ENCODE data around the gene IFRD2.
"Not testable (repeated sequence)": the region's sequence is repeated elsewhere in the genome, so short reads cannot be mapped to it uniquely, and the experiment has no call there.

The IFRD2 gene

GRCh38 chr3:50279255-50280016 is 12.8 kb downstream of the IFRD2 start:
- no peak for DNase-seq

GRCh38 chr3:50278880-50279224 is 13.4 kb downstream of the IFRD2 start, which contains the start of gene LSMEM2:
TSS of gene LSMEM2 (plus strand) at chr3:50279087. CDS start at chr3:50279114, 27 bp downstream.
- DNase-seq, result no peak

DNA sequence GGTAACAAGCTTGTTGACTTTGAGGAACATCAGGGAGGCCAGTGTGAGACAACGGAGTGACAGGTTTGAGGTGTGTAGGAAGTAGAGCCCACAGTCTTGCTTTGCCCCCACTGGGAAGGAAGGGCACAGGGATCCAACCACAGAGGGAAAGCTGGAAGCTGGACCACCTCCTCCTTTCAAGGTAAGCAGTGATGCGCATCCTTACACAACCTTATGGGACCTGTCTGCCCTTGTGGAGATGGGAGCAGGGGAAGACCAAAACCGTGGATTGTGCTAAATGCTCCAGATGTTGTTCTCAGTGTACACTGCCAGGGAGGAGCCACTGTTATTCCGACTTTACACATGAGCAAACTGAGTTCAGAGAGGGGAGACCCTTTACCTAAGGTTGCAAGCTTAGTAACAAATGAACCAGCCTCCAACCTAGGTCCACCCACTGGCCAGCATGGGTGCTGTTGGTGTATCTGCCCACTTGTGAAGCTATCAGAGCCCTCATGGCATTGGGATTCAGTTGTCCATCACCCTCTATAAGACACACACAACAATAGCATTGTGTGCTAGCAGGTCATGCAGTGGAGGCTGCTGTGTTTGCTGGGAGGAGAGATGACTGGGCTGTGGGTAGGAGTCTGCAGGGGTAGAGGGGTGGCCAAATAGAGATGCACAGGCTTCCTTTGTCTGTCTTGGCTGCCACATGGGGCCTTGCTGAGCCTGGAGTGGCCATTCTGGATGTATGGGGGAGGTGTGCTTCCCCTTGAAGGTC is 13.9 kb downstream of the IFRD2 start:
- DNase-seq, result no peak

- no peak for DNase-seq
Measured at GRCh38 chr3:50276762-50277101, 15.5 kb downstream of the IFRD2 start.

- no peak for DNase-seq
Measured at GRCh38 chr3:50275996-50276761, 16.1 kb downstream of the IFRD2 start.

DNA sequence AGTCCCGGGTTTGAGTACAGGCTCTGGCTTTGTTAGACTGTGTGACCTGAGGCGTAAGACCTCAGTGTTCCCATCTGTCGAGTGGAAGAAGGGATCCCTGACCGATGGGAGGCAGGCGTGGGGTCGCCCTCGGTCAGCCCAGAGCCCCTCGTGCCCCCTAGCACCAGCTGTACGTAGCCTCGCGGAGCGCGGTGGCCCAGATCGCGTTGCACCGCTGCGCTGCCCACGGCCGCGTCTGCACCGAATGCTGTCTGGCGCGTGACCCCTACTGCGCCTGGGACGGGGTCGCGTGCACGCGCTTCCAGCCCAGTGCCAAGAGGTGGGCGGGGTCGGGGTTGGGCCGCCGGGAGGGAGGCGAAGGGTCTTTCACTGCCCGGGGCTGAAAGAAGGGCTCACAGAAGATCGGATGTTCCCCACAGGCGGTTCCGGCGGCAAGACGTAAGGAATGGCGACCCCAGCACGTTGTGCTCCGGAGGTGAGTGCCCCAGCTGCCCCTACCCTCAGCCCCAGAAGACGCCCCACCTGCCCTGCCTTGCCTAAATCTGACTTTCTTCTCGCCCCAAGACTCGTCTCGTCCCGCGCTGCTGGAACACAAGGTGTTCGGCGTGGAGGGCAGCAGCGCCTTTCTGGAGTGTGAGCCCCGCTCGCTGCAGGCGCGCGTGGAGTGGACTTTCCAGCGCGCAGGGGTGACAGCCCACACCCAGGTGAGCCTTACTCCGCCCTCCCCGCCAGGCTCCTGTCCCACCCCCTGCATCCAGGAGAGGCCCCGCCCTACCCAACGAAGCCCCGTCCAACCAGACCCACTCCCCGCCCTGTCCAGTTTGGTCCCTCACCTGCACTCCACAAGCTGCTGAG is 16.9 kb downstream of the IFRD2 start:
- no peak for DNase-seq

- DNase-seq, result no peak
Measured at GRCh38 chr3:50274371-50275104, 17.7 kb downstream of the IFRD2 start.

DNA sequence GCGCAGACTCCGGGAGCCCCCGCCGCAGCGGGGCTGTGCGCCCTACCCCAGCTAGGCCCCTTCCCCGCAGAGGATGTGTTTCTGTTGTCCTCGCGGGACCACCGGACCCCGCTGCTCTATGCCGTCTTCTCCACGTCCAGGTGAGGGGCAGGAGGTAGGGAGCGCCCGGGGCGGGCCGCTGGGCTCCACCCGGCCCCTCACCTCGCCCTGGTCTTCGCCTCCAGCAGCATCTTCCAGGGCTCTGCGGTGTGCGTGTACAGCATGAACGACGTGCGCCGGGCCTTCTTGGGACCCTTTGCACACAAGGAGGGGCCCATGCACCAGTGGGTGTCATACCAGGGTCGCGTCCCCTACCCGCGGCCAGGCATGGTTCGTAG is 18.6 kb downstream of the IFRD2 start:
- no peak for DNase-seq

GRCh38 chr3:50272911-50273688 is 19.1 kb downstream of the IFRD2 start:
- no peak for DNase-seq

DNA sequence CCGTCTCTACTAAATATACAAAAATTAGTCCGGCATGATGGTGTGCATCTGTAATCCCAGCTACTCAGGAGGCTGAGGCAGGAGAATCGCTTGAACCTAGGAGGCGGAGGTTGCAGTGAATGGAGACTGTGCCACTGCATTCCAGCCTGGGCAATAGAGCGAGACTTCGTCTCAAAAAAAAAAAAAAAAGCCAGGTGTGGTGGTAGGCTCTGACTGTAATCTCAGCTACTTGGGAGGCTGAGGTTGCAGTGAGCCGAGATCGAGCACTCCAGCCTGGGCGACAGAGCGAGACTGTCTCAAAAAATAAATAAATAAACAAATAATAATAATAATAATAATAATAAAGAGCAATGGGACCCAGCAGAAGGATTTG is 19.7 kb downstream of the IFRD2 start:
- DNase-seq, result not testable (repeated sequence)

- no peak for DNase-seq
Measured at GRCh38 chr3:50271314-50271936, 20.8 kb downstream of the IFRD2 start.

DNA sequence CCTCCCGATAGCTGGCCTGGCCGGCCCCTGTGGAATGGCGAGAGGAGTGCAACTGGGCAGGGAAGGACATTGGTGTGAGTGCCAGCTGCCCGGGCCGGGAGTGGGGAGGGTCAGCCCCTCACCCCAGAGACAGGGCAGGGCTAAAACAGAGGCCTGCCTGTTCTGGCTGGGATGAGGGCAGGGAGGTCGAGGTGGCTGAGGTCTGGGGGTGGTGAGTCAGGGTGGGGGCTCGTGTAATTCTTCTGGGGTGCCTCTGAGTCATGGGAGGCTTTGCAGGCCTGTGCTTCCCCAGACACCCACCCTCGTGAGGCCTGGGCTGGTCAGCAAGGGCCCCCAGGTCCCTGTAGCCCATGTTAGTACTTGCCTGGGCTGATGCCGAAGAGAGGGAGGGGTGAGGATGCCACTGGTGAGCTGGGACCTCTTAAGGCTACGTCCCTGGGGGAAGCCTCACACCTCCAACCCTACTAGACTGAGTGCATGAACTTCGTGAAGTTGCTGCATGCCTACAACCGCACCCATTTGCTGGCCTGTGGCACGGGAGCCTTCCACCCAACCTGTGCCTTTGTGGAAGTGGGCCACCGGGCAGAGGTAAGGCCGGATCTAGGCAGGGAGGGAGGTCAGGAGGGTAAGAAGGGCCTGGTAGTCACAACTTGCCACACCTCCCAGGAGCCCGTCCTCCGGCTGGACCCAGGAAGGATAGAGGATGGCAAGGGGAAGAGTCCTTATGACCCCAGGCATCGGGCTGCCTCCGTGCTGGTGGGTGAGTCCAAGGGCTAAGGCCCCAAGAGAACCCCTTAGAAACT is 21.6 kb downstream of the IFRD2 start:
- DNase-seq, result no peak

DNA sequence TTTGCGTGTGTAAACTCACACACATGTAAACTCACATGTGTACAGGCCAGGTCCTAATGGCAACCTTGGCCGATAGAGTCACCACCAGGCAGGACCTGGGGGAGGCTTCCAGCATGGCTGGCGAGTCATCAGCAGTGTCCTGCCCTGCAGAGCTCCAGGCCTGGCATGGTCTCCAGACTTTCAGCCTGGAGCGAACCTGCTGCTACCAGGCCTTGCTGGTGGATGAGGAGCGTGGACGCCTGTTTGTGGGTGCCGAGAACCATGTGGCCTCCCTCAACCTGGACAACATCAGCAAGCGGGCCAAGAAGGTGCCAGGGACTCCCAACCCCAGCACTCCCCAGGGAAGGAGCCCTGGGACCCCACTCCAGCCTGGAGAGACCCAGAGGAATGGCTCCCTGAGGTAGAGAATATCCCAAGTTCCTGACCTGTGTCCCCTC is 22.2 kb downstream of the IFRD2 start:
- DNase-seq, result no peak

- DNase-seq, result no peak
Measured at GRCh38 chr3:50269460-50269859, 22.8 kb downstream of the IFRD2 start.

- no peak for DNase-seq
Measured at GRCh38 chr3:50268703-50269451, 23.4 kb downstream of the IFRD2 start, which contains the start of gene SEMA3B. TSS of gene SEMA3B (plus strand) at chr3:50269147. CDS start at chr3:50269241, 94 bp downstream.

- DNase-seq, result no peak
Measured at GRCh38 chr3:50268276-50268675, 24.0 kb downstream of the IFRD2 start.

DNA sequence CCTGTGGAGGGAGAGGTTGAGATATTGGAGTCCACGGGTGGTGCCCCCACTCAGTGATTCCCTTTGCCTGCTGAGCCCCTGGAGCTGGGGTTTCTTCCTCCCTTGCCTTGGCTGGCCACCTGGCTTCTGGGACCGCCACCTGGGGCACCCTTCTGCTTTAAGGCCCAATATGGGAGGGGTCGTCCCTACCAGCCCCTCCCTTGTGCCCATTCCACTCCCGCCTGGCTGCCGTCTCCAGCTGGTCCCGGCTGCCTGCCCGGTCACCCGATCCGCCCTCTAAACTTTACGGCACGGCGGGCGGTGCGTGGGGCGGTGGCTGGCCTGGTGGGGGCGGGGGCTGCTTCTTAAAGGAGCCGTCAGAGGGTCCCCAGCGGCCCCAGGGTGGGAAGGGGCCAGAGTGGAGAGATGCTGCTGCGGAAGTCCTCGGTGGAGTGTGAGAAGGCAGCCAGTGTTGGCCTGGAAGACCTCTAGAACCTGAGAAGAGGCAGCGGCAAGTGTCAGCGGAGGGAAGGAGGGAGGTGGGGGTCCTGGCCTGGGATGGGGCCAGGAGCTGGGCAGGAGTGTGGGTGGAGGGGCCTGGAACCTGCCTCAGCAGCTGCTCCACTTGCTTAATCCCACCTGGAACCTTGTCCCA is 24.8 kb downstream of the IFRD2 start:
- no peak for DNase-seq

DNA sequence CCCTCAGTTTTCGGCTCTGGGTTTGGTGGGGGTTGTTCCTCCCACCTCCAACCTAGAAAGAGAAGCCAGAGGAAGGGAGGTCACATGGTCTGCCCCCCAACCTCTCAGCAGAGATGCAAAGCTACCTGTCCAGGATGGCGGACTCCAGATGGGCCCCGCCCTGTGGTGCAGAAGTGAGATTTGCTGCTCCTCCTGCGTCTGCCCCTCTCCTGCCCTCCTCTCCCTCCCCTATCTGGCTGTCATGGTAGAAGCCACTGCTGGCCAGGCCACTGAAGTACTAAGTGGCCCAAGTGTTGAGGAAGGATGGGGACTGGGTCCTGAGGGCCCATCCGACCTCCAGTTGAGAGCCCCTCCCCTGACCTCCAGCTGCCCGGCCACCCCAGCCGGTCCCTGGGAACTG is 25.4 kb downstream of the IFRD2 start:
- no peak for DNase-seq

- DNase-seq, result no peak
Measured at GRCh38 chr3:50266017-50266416, 26.2 kb downstream of the IFRD2 start.

All from cortex of kidney (tissue), 1 donor.